ENCODE results near the gene FOXN3.

GRCh38 chr14:89205137-89205740 is 211.8 kb downstream of the FOXN3 start:
- no peak for TF ChIP-seq CTCF (IDR thresholded peaks at IDR 0.05; ENCODE audit: low read depth, low read length)
- no peak for TF ChIP-seq POLR2A (IDR thresholded peaks at IDR 0.05; ENCODE audit: extremely low read depth, insufficient read length)
- no peak for TF ChIP-seq MAX (IDR thresholded peaks at IDR 0.05; ENCODE audit: low read depth, low read length)
- no peak for TF ChIP-seq MYC (IDR thresholded peaks at IDR 0.05; ENCODE audit: low read depth, low read length)
